Lower leg skin (tissue), 4 donors: ENCODE results near the gene FRAT1. TPM values are rescaled to one million over a fixed set of nuclear protein-coding genes. Genes with fewer than 3 reads are reported as not detected.

Source experiments
- DNase-seq, 2 donors: peaks; one replicate each; pipeline ENCODE4 v3.0.0-alpha.2; 2019; ENCODE audit warnings: low spot score in 2 of 2
- H3K4me3 ChIP-seq: fragments of 200-600 bp; sonication (generic); 2 replicates; pipeline ENCODE4 v1.5.1; 2017; ENCODE audit warnings: mild to moderate bottlenecking, low read depth; ENCODE audit not compliant: poor library complexity, severe bottlenecking
- POLR2A ChIP-seq, 2 donors: fragments of 450-650 bp; IDR thresholded peaks; one replicate each; pipeline ENCODE4 v1.6.1; 2016 to 2017; ENCODE audit warnings: antibody characterized with exemption in 2 of 2, mild to moderate bottlenecking in 1 of 2, moderate library complexity in 1 of 2
- WGBS, 2 donors: methylation state at CpG; one replicate each; pipeline ENCODE4 v1.1.5; 2018; 5-methylcytosine and 5-hydroxymethylcytosine counted together
- intact Hi-C: fragments of 100-400 bp; cut with DNase I; formaldehyde crosslinking; loops from one replicate; pipeline ENCODE4 v1.15.0; 2023; ENCODE audit warnings: low total_unique reads
- total RNA-seq, 4 donors: library from RNA; depleted of rRNA; stranded (reverse); fragments of >200 nt; gene quantifications; one replicate each; pipeline ENCODE4 v1.1.0, GENCODE V29; 2016
- TF ChIP-seq, protein P1 (sequence below), 3 donors: fragments of 450-650 bp; IDR thresholded peaks; one replicate each; pipeline ENCODE4 v1.5.1; 2016; ENCODE audit warnings: antibody characterized with exemption in 3 of 3, mild to moderate bottlenecking in 3 of 3, moderate library complexity in 2 of 3

Gene FRAT1
- total RNA-seq, 4 donors from 2014 or later = 4.6 to 16.9 (median 9.4) TPM

DNA sequence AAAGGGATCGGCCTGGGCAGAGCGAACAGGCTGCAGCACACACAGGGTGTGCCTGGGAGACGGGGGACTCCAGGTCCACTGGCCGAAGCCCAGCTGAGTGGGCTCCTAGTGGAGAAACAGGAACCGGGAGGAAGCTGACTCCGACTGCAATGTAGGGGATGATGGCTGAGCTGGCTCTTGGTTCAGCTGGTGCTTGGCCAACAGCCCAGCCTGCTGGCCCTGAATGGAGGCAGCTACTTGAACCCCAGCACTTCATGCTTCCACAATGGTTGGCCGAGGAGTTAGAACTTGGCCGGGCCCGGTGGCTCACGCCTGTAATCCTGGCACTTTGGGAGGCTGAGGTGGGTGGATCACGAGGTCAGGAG is 42.4 kb downstream of the FRAT1 start:
- intact Hi-C loops = no loop called here
- WGBS, 2 donors = 84 to 88% methylated on average over 11 of the region's 11 CpGs
- H3K4me3 ChIP-seq = no peak overlapping the region
- DNase-seq = no peak
- TF ChIP-seq, protein P1, sequence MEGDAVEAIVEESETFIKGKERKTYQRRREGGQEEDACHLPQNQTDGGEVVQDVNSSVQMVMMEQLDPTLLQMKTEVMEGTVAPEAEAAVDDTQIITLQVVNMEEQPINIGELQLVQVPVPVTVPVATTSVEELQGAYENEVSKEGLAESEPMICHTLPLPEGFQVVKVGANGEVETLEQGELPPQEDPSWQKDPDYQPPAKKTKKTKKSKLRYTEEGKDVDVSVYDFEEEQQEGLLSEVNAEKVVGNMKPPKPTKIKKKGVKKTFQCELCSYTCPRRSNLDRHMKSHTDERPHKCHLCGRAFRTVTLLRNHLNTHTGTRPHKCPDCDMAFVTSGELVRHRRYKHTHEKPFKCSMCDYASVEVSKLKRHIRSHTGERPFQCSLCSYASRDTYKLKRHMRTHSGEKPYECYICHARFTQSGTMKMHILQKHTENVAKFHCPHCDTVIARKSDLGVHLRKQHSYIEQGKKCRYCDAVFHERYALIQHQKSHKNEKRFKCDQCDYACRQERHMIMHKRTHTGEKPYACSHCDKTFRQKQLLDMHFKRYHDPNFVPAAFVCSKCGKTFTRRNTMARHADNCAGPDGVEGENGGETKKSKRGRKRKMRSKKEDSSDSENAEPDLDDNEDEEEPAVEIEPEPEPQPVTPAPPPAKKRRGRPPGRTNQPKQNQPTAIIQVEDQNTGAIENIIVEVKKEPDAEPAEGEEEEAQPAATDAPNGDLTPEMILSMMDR (IDR thresholded peaks at IDR 0.05) = no peak
- no peak for TF ChIP-seq POLR2A (IDR thresholded peaks at IDR 0.05)

DNA sequence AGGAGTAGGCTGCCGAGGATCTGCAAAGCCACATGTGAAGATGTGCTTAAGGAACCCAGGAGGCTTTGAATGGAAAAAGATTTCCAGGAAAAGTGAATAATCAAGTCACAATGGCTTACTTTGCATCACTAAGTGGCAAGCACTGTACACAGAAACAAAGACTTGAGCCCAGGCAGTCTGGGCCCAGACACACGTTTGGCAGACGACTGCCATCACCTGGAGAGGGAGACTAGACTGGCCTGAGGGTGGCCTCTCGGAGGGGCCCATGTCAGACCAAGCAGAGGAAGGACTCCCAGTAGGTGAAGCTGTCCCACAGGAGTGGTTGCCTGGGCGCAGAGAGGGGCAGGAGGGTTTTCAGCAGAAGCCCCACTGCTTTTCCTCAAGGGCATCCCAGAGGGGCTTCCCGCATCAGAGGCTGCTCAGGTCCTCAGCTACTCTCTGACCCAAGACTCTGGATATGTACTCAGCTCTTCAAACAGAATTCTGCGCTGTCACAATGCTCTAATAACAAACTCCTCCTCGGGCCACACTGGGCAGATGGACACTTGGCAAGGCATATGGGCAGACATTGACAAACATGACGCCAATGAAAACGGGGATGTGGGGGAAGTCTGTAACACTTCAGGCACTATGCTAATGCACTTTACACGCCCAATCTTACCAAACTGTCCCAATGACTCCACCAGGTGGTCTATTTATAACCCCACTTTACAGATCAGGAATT is 43.4 kb downstream of the FRAT1 start:
- 75 to 81% methylated on average over 11 of the region's 11 CpGs for WGBS, 2 donors
- intact Hi-C loops = no loop called here
- H3K4me3 ChIP-seq = no peak overlapping the region
- DNase-seq = no peak
- TF ChIP-seq, protein P1 (IDR thresholded peaks at IDR 0.05) = no peak
- TF ChIP-seq POLR2A (IDR thresholded peaks at IDR 0.05) = no peak

DNA sequence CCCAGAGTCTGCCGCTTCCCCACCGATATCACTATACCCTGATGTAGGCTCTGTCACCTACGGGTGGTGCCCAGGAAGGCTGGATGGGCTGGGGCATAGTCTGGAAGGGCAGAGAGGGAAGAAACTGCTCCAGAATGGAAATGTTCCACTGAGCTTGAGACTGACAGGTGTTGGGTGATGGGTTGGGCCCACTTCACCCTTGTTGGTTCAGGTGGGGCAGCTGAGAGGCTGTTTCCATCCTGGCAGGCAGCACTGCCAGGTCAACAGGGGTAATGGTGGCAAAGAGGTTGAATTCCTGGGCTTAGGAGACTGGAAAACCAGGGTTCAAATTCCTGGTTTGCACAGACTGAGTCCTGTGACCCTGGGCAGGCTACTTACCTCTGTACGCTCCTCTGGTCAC is 44.0 kb downstream of the FRAT1 start:
- TF ChIP-seq, protein P1 (IDR thresholded peaks at IDR 0.05) = no peak
- no peak for TF ChIP-seq POLR2A (IDR thresholded peaks at IDR 0.05)
- 93% methylated on average over 4 of the region's 4 CpGs for WGBS, 2 donors
- H3K4me3 ChIP-seq = no peak overlapping the region
- no peak for DNase-seq
- intact Hi-C loops = no loop called here

DNA sequence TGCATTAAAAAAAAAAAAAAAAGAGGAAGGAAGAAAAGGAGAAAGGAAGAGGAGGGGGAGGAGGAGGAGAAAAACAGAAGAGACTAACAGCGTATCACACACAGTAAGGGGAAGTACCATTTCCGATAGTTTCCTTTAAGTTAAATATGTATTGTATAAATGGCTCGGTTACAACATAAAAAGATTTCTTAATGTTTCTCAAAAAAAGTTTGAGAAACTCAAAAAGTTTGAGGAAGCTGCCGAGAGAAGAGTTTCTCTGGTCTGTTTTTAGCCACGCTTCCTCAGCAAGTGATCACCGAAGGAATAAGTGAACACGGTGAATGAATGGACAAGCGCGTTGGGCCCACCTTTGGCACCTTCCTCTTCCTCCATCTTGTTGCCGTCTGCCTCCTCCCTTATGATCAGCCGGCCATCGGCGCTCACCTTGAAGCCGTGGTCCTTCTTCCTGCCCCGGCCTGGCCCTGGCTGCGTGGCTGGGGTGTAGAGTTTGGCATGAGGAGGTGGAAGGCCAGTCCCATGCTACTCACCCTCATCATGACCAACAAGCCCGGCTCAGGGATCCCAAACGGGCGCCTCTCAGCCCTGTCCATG is 46.8 kb downstream of the FRAT1 start:
- WGBS, 2 donors = 78 to 83% methylated on average over 19 of the region's 19 CpGs
- intact Hi-C loops = no loop called here
- DNase-seq = no peak
- no peak overlapping the region for H3K4me3 ChIP-seq
- no peak for TF ChIP-seq POLR2A (IDR thresholded peaks at IDR 0.05)
- TF ChIP-seq, protein P1 (IDR thresholded peaks at IDR 0.05) = no peak

DNA sequence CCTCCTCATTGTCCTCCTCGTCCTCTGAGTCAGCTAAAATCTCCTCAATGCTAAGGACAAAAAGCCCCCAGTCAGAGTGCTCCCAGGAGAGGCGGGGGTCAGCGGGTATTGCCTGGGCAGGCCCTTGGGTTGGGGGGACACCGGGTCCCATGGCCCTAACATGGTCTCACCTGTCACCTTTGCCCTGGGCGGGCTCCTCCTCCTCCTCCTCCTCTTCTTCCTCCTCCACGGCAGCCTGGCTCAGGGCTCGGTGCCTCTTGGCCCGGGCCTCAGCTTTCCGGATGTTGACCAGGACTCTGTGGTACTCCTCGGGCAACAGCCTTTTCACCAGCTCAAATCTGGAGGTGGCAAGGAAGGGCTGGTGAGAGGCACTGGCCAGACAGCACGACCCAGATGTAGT is 47.5 kb downstream of the FRAT1 start:
- WGBS, 2 donors = 86 to 94% methylated on average over 11 of the region's 11 CpGs
- no peak for DNase-seq
- TF ChIP-seq, protein P1 (IDR thresholded peaks at IDR 0.05) = no peak
- no peak for TF ChIP-seq POLR2A (IDR thresholded peaks at IDR 0.05)
- no peak overlapping the region for H3K4me3 ChIP-seq
- intact Hi-C loops = no loop called here
